OCI-LY7 (cell line): ENCODE results near the gene TLR2. TPM values are rescaled to one million over a fixed set of nuclear protein-coding genes. Genes with fewer than 3 reads are reported as not detected.

Experiments
- BruUV-seq: library from RNA; stranded (reverse); fragments of 400-500 nt; replicated peaks from 2 replicates; lab custom pipeline; 2021; lab: Mats Ljungman, UMichigan
- CTCF ChIA-PET: fragments of 300-600 bp; sonication (Branson Sonifier 250); formaldehyde crosslinking; loops from one replicate; lab custom pipeline; 2022; ENCODE audit warnings: antibody characterized with exemption; ENCODE audit not compliant: unreplicated experiment; lab: Charles Lee
- POLR2A ChIA-PET: fragments of 300-600 bp; sonication (Branson Sonifier 250); formaldehyde crosslinking; loops from one replicate; lab custom pipeline; 2022; ENCODE audit warnings: antibody characterized with exemption; lab: Charles Lee
- DNase-seq: peaks from one replicate; pipeline ENCODE4 v3.0.0-alpha.2; 2015; ENCODE audit warnings: low spot score
- H2AFZ ChIP-seq: fragments of 200-600 bp; sonication (generic), shearing (Covaris generic); 2 replicates; pipeline ENCODE4 v1.6.1; 2014; ENCODE audit warnings: mild to moderate bottlenecking, antibody characterized with exemption, low read length, moderate library complexity
- H3K27ac ChIP-seq: fragments of 200-600 bp; sonication (generic); 2 replicates; pipeline ENCODE4 v1.5.1; 2014; ENCODE audit warnings: mixed run types, low read depth, mild to moderate bottlenecking, moderate library complexity, low read length, inconsistent platforms; ENCODE audit not compliant: poor library complexity, severe bottlenecking
- H3K36me3 ChIP-seq: fragments of 200-600 bp; sonication (generic); 2 replicates; pipeline ENCODE4 v1.6.1; 2014; ENCODE audit warnings: mild to moderate bottlenecking, antibody characterized with exemption, low read length, moderate library complexity, mixed read lengths; ENCODE audit not compliant: insufficient read depth
- H3K4me1 ChIP-seq: fragments of 200-600 bp; sonication (generic); 2 replicates; pipeline ENCODE4 v1.5.1; 2014; ENCODE audit warnings: mild to moderate bottlenecking, low read length; ENCODE audit not compliant: insufficient read depth, poor library complexity, severe bottlenecking
- H3K4me2 ChIP-seq: fragments of 200-600 bp; sonication (generic); 2 replicates; pipeline ENCODE4 v1.6.1; 2014; ENCODE audit warnings: mild to moderate bottlenecking, low read length
- H3K4me3 ChIP-seq: fragments of 200-600 bp; sonication (generic); 2 replicates; pipeline ENCODE4 v1.5.1; 2014; ENCODE audit warnings: mild to moderate bottlenecking, low read depth, low read length; ENCODE audit not compliant: poor library complexity, severe bottlenecking
- H3K79me2 ChIP-seq: fragments of 200-600 bp; sonication (generic); 2 replicates; pipeline ENCODE4 v1.6.1; 2016; ENCODE audit warnings: low read depth, mild to moderate bottlenecking, low read length, moderate library complexity, mixed read lengths; ENCODE audit not compliant: insufficient read depth
- H3K9me2 ChIP-seq: fragments of 200-600 bp; sonication (generic); 2 replicates; pipeline ENCODE4 v1.6.1; 2016; ENCODE audit warnings: mild to moderate bottlenecking, low read length, mixed read lengths; ENCODE audit not compliant: insufficient read depth
- H3K9me3 ChIP-seq: fragments of 200-600 bp; sonication (generic); 2 replicates; pipeline ENCODE4 v1.6.1; 2014; ENCODE audit warnings: mild to moderate bottlenecking, mixed run types, low read length, mixed read lengths
- H4K20me1 ChIP-seq: fragments of 200-600 bp; sonication (generic); 2 replicates; pipeline ENCODE4 v1.6.1; 2014; ENCODE audit warnings: mild to moderate bottlenecking, antibody characterized with exemption, low read length, moderate library complexity, mixed read lengths; ENCODE audit not compliant: insufficient read depth
- CTCF ChIP-seq: fragments of 200-600 bp; sonication (generic); conservative IDR thresholded peaks from 2 replicates; pipeline ENCODE4 v1.5.1; 2014; ENCODE audit warnings: mild to moderate bottlenecking, antibody characterized with exemption, low read length, moderate library complexity, mixed read lengths
- EZH2phosphoT487 ChIP-seq: fragments of 200-600 bp; sonication (generic); IDR thresholded peaks from 2 replicates; pipeline ENCODE4 v1.6.1; 2018; ENCODE audit warnings: low read depth, borderline replicate concordance, mild to moderate bottlenecking, mixed run types, antibody characterized with exemption, low read length, moderate library complexity, mixed read lengths
- intact Hi-C: fragments of 100-400 bp; cut with micrococcal nuclease; formaldehyde crosslinking; loops from one replicate; pipeline ENCODE4 v1.10.0; 2022; ENCODE audit not compliant: unreplicated experiment
- total RNA-seq, 2 experiments: library from RNA; depleted of rRNA in 1 of 2; stranded (reverse); fragments of >200 nt in 1 of 2; shearing (Covaris generic) in 1 of 2; gene quantifications; 2 replicates each; pipeline ENCODE4 v1.2.3, GENCODE V29; 2014 to 2022

The TLR2 gene
- total RNA-seq, 2 experiments from 2014 or later = 1.5 TPM; not detected in 1

DNA sequence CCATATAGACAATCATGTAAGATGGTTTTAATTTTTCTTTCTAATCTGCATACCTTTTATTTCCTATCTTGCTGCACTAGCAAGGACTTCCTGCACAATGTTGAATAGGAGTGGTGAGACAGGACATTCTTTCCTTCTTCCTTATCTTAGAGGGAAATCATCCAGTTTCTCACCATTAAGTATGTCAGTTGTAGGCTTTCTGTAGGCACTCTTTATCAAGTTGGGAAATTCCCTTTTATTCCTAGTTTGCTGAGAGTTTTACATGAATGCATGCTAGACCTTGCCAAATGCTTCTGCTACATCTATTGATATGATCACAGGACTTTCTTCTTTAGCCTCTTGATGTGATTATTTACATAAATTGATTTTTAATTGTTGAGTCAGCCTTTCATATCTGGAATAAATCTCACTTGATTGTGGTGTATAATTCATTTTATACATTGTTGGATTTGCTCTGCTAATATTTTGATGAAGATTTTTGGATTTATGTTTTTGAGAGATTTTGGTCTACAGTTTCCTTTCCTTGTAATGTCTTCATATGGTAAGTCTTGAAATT lies 51.9 kb downstream of the TLR2 start:
- Histone ChIP-seq H3K79me2 (no peaks in the 10 kb centered on the region), H2AFZ (no peak overlapping the region), H4K20me1 (no peaks in the 10 kb centered on the region), H3K4me1 (no peaks in the 10 kb centered on the region), H3K9me2 (no peaks in the 10 kb centered on the region), H3K27ac (no peak overlapping the region), H3K4me3 (no peak overlapping the region), H3K4me2 (no peak overlapping the region), H3K36me3 (no peaks in the 10 kb centered on the region), H3K9me3 (no peaks in the 10 kb centered on the region)
- ChIA-PET POLR2A (no interaction called here), CTCF (no interaction called here)
- DNase-seq = no peak
- TF ChIP-seq CTCF = no peak
- TF ChIP-seq EZH2phosphoT487 = no peak
- BruUV-seq = no TSS peak
- intact Hi-C loops = no loop called here

DNA sequence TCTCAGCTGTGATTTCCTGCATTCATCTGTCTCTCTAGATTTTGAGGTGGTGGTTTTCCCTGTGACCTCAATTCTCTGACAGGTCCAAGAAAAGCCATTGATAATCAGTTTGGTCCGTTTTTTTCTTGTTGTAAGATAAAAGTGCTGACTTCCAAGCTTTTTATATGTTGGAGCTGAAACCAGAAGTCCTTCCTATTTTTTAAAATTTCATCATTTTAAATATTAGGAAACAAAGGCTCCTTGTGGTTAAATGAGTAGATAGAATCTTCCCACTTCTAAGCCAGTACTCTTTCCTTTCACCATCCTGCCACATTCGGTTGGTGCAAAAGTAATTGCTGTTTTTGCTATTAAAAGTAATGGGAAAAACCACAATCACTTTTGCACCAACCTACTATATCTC lies 57.5 kb downstream of the TLR2 start:
- H3K36me3 ChIP-seq = no peaks in the 10 kb centered on the region
- no peak overlapping the region for H3K4me2 ChIP-seq
- POLR2A ChIA-PET = interaction anchor here (0.6 to 2.2 kb wide), 5 partner anchors 9 to 332 kb away, joined by 3 to 13 read pairs (median 3); no protein-coding TSS in a partner anchor
- no peaks in the 10 kb centered on the region for H3K79me2 ChIP-seq
- no peak overlapping the region for H3K27ac ChIP-seq
- H3K9me3 ChIP-seq = no peaks in the 10 kb centered on the region
- no peak overlapping the region for H2AFZ ChIP-seq
- H4K20me1 ChIP-seq = no peaks in the 10 kb centered on the region
- no peak for TF ChIP-seq EZH2phosphoT487
- no peak for TF ChIP-seq CTCF
- no peak overlapping the region for H3K4me3 ChIP-seq
- BruUV-seq = no TSS peak
- no peaks in the 10 kb centered on the region for H3K4me1 ChIP-seq
- no peaks in the 10 kb centered on the region for H3K9me2 ChIP-seq
- intact Hi-C loops = no loop called here
- no peak for DNase-seq
- CTCF ChIA-PET = interaction anchor here (0.6 kb wide), 1 partner anchor 368 kb away, joined by 4 read pairs; no protein-coding TSS in a partner anchor

- ChIA-PET POLR2A (no interaction called here), CTCF (no interaction called here)
- Histone ChIP-seq H3K9me2 (no peaks in the 10 kb centered on the region), H3K79me2 (no peaks in the 10 kb centered on the region), H3K4me3 (no peak overlapping the region), H3K4me1 (no peaks in the 10 kb centered on the region), H3K4me2 (no peak overlapping the region), H4K20me1 (no peaks in the 10 kb centered on the region), H2AFZ (no peak overlapping the region), H3K36me3 (no peaks in the 10 kb centered on the region), H3K27ac (no peak overlapping the region), H3K9me3 (no peaks in the 10 kb centered on the region)
- intact Hi-C loops = no loop called here
- DNase-seq = no peak
- no peak for TF ChIP-seq CTCF
- TF ChIP-seq EZH2phosphoT487 = no peak
- no TSS peak for BruUV-seq
These were observed 61.6 kb downstream of the TLR2 start for GRCh38 chr4:153745651-153746050.
